ENCODE measurements around the gene S1PR2. TPM values are rescaled to one million over a fixed set of nuclear protein-coding genes. Genes with fewer than 3 reads are reported as not detected.

Gene S1PR2
- total and polyA plus RNA-seq, 9 of the 15 experiments (the other 6 are each of a cell fraction or from before 2014, with no cell fraction given) = 1.5 to 3.9 (median 2.0) TPM

DNA sequence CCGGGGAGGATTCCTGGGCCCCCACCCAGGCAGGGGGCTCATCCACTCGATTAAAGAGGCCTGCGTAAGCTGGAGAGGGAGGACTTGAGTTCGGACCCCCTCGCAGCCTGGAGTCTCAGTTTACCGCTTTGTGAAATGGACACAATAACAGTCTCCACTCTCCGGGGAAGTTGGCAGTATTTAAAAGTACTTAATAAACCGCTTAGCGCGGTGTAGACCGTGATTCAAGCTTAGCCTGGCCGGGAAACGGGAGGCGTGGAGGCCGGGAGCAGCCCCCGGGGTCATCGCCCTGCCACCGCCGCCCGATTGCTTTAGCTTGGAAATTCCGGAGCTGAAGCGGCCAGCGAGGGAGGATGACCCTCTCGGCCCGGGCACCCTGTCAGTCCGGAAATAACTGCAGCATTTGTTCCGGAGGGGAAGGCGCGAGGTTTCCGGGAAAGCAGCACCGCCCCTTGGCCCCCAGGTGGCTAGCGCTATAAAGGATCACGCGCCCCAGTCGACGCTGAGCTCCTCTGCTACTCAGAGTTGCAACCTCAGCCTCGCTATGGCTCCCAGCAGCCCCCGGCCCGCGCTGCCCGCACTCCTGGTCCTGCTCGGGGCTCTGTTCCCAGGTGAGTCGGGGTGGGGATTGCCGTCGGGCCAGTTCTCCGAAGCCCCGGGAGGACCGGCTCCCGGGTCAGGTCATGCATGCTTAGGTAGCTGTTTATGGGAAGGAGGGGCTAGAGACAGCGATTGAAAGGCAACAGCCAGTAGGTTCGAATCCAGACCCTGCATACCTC is 39.7 kb upstream of the S1PR2 start, which contains the start of gene ICAM1 (continued):
- peak; percentile 96 for TF ChIP-seq ZSCAN29 (IDR thresholded peaks at IDR 0.05)
- TF ChIP-seq DPF2 (IDR thresholded peaks at IDR 0.05) = peak; percentile 19; the same call in 1 of the 2 replicates
- TF ChIP-seq TAF7 (tag; IDR thresholded peaks at IDR 0.05) = peak; percentile 49
- TF ChIP-seq, protein P1, sequence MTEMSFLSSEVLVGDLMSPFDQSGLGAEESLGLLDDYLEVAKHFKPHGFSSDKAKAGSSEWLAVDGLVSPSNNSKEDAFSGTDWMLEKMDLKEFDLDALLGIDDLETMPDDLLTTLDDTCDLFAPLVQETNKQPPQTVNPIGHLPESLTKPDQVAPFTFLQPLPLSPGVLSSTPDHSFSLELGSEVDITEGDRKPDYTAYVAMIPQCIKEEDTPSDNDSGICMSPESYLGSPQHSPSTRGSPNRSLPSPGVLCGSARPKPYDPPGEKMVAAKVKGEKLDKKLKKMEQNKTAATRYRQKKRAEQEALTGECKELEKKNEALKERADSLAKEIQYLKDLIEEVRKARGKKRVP (CRISPR knock-in tag; IDR thresholded peaks at IDR 0.05) = no peak
- peak; percentile 75; the same call in 1 of the 2 replicates for TF ChIP-seq ZBTB7A (IDR thresholded peaks at IDR 0.05; ENCODE audit: borderline replicate concordance, control insufficient read depth, low read depth, low read length)
- TF ChIP-seq ZNF311 (CRISPR knock-in tag; IDR thresholded peaks at IDR 0.05) = no peak
- TF ChIP-seq, protein P2, sequence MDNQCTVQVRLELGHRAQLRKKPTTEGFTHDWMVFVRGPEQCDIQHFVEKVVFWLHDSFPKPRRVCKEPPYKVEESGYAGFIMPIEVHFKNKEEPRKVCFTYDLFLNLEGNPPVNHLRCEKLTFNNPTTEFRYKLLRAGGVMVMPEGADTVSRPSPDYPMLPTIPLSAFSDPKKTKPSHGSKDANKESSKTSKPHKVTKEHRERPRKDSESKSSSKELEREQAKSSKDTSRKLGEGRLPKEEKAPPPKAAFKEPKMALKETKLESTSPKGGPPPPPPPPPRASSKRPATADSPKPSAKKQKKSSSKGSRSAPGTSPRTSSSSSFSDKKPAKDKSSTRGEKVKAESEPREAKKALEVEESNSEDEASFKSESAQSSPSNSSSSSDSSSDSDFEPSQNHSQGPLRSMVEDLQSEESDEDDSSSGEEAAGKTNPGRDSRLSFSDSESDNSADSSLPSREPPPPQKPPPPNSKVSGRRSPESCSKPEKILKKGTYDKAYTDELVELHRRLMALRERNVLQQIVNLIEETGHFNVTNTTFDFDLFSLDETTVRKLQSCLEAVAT (IDR thresholded peaks at IDR 0.05) = 0 out of 4 replicates have a peak, but pooled peaks of 1 of the 2 experiments have one; percentile 12
- TF ChIP-seq CHD4 (IDR thresholded peaks at IDR 0.05; ENCODE audit: insufficient read depth, insufficient replicate concordance, low read depth, low read length, poor library complexity, severe bottlenecking) = no peak
- TF ChIP-seq, protein P3, sequence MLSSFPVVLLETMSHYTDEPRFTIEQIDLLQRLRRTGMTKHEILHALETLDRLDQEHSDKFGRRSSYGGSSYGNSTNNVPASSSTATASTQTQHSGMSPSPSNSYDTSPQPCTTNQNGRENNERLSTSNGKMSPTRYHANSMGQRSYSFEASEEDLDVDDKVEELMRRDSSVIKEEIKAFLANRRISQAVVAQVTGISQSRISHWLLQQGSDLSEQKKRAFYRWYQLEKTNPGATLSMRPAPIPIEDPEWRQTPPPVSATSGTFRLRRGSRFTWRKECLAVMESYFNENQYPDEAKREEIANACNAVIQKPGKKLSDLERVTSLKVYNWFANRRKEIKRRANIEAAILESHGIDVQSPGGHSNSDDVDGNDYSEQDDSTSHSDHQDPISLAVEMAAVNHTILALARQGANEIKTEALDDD (IDR thresholded peaks at IDR 0.05) = no peak
- TF ChIP-seq, protein P4, sequence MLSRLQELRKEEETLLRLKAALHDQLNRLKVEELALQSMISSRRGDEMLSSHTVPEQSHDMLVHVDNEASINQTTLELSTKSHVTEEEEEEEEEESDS (CRISPR knock-in tag; IDR thresholded peaks at IDR 0.05) = no peak
- no peak for TF ChIP-seq ZNF41 (CRISPR knock-in tag; conservative IDR thresholded peaks at IDR 0.05)
- no peak for TF ChIP-seq NUFIP1 (IDR thresholded peaks at IDR 0.05; ENCODE audit: partially characterized antibody)
- no peak for TF ChIP-seq NEUROD1 (IDR thresholded peaks at IDR 0.05; ENCODE audit: borderline replicate concordance, low read depth, low read length, partially characterized antibody)
- peak; percentile 83 for TF ChIP-seq TOE1 (IDR thresholded peaks at IDR 0.05; ENCODE audit: borderline replicate concordance)
- TF ChIP-seq TOE1 (CRISPR knock-in tag; IDR thresholded peaks at IDR 0.05; ENCODE audit: borderline replicate concordance, low read depth) = no peak
- no peak for TF ChIP-seq SNIP1 (IDR thresholded peaks at IDR 0.05; ENCODE audit: low read depth)
- no peak for TF ChIP-seq IRF2 (CRISPR knock-in tag; IDR thresholded peaks at IDR 0.05)
- TF ChIP-seq, protein P5, sequence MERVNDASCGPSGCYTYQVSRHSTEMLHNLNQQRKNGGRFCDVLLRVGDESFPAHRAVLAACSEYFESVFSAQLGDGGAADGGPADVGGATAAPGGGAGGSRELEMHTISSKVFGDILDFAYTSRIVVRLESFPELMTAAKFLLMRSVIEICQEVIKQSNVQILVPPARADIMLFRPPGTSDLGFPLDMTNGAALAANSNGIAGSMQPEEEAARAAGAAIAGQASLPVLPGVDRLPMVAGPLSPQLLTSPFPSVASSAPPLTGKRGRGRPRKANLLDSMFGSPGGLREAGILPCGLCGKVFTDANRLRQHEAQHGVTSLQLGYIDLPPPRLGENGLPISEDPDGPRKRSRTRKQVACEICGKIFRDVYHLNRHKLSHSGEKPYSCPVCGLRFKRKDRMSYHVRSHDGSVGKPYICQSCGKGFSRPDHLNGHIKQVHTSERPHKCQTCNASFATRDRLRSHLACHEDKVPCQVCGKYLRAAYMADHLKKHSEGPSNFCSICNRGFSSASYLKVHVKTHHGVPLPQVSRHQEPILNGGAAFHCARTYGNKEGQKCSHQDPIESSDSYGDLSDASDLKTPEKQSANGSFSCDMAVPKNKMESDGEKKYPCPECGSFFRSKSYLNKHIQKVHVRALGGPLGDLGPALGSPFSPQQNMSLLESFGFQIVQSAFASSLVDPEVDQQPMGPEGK (CRISPR knock-in tag; IDR thresholded peaks at IDR 0.05; ENCODE audit: borderline replicate concordance) = no peak
- TF ChIP-seq NCOR1 (IDR thresholded peaks at IDR 0.05) = no peak
- TF ChIP-seq RUNX1 (IDR thresholded peaks at IDR 0.05; ENCODE audit: low read depth) = no peak
- no peak for TF ChIP-seq ZNF140 (CRISPR knock-in tag; IDR thresholded peaks at IDR 0.05)

Data from K562 (cell line).